OCI-LY1 (cell line): ENCODE measurements around the gene SERTAD2.

Source experiments
- H2AFZ ChIP-seq: fragments of 200-600 bp; sonication (generic), shearing (Covaris generic); 2 replicates; pipeline ENCODE4 v1.6.0; 2014; ENCODE audit warnings: antibody characterized with exemption, mild to moderate bottlenecking, low read length
- H3F3A ChIP-seq: fragments of 200-600 bp; sonication (generic), shearing (Covaris generic); 2 replicates; pipeline ENCODE4 v1.6.0; 2014; ENCODE audit warnings: mild to moderate bottlenecking, antibody characterized with exemption, low read length, moderate library complexity; ENCODE audit not compliant: insufficient read depth
- H3K27ac ChIP-seq: fragments of 200-600 bp; sonication (generic); 2 replicates; pipeline ENCODE4 v1.5.1; 2014; ENCODE audit warnings: low read length, mixed run types, mild to moderate bottlenecking, low read depth; ENCODE audit not compliant: poor library complexity, severe bottlenecking
- H3K27me3 ChIP-seq: fragments of 200-600 bp; sonication (generic); 2 replicates; pipeline ENCODE4 v1.6.0; 2014; ENCODE audit warnings: antibody characterized with exemption, mild to moderate bottlenecking, low read length, moderate library complexity; ENCODE audit not compliant: insufficient read depth
- H3K36me3 ChIP-seq: fragments of 200-600 bp; sonication (generic); 2 replicates; pipeline ENCODE4 v1.6.1; 2014; ENCODE audit warnings: mild to moderate bottlenecking, antibody characterized with exemption, low read length, moderate library complexity, mixed read lengths; ENCODE audit not compliant: insufficient read depth
- H3K4me1 ChIP-seq: fragments of 200-600 bp; sonication (generic); 2 replicates; pipeline ENCODE4 v1.5.1; 2014; ENCODE audit warnings: mild to moderate bottlenecking, low read length, moderate library complexity; ENCODE audit not compliant: insufficient read depth, severe bottlenecking
- H3K4me2 ChIP-seq: fragments of 200-600 bp; sonication (generic), shearing (Covaris generic); 2 replicates; pipeline ENCODE4 v1.6.1; 2014; ENCODE audit warnings: low read length
- H3K4me3 ChIP-seq: fragments of 200-600 bp; sonication (generic); 2 replicates; pipeline ENCODE4 v1.5.1; 2014; ENCODE audit warnings: low read length, low read depth, mild to moderate bottlenecking, mixed read lengths; ENCODE audit not compliant: poor library complexity, severe bottlenecking
- H3K79me2 ChIP-seq: fragments of 200-600 bp; shearing (Covaris generic); 2 replicates; pipeline ENCODE4 v1.6.1; 2016; ENCODE audit warnings: mixed run types, low read length, mixed read lengths; ENCODE audit not compliant: insufficient read depth
- H3K9ac ChIP-seq: fragments of 200-600 bp; sonication (generic), shearing (Covaris generic); 2 replicates; pipeline ENCODE4 v1.6.1; 2014; ENCODE audit warnings: mild to moderate bottlenecking, low read length, mixed read lengths
- H3K9me2 ChIP-seq: fragments of 200-600 bp; sonication (generic), shearing (Covaris generic); 2 replicates; pipeline ENCODE4 v1.6.1; 2014; ENCODE audit warnings: low read depth, mild to moderate bottlenecking, low read length, mixed read lengths
- H3K9me3 ChIP-seq: fragments of 200-600 bp; shearing (Covaris generic); 2 replicates; pipeline ENCODE4 v1.6.1; 2014; ENCODE audit warnings: low read length, mixed read lengths
- H4K20me1 ChIP-seq: fragments of 200-600 bp; sonication (generic), shearing (Covaris generic); 2 replicates; pipeline ENCODE4 v1.6.0; 2016; ENCODE audit warnings: mild to moderate bottlenecking, low read length; ENCODE audit not compliant: insufficient read depth
- CTCF ChIP-seq: fragments of 200-600 bp; sonication (generic), shearing (Covaris generic); IDR thresholded peaks from 2 replicates; pipeline ENCODE4 v1.5.1; 2017; ENCODE audit warnings: mild to moderate bottlenecking, antibody characterized with exemption, low read length, moderate library complexity, mixed read lengths
- EZH2 ChIP-seq: fragments of 200-600 bp; sonication (generic), shearing (Covaris generic); IDR thresholded peaks from 2 replicates; pipeline ENCODE4 v1.8.0; 2017; ENCODE audit warnings: borderline replicate concordance, mixed run types, mild to moderate bottlenecking, antibody characterized with exemption, low read length, moderate library complexity, mixed read lengths

SERTAD2 gene

GRCh38 chr2:64615844-64616536, 37.7 kb downstream of the SERTAD2 start:
- Histone ChIP-seq H3K4me3 (no peak overlapping the region), H3K9me3 (no peaks in the 10 kb centered on the region), H2AFZ (no peak overlapping the region), H3K9ac (no peak overlapping the region), H3K27me3 (no peaks in the 10 kb centered on the region), H3K36me3 (no peaks in the 10 kb centered on the region), H3K4me1 (no peaks in the 10 kb centered on the region), H3K27ac (no peak overlapping the region), H3K79me2 (no peaks in the 10 kb centered on the region), H3K4me2 (no peak overlapping the region), H4K20me1 (no peaks in the 10 kb centered on the region), H3F3A (no peaks in the 10 kb centered on the region), H3K9me2 (no peaks in the 10 kb centered on the region)
- TF ChIP-seq CTCF (no peak; the same call in 1 of the 2 replicates), EZH2 (no peak)

GRCh38 chr2:64615192-64615763, 38.4 kb downstream of the SERTAD2 start:
- H3K9me2 ChIP-seq = no peaks in the 10 kb centered on the region

GRCh38 chr2:64613276-64613675, 40.4 kb downstream of the SERTAD2 start:
- no peak for TF ChIP-seq EZH2
- TF ChIP-seq CTCF = no peak
- Histone ChIP-seq H3K4me3 (no peak overlapping the region), H3K9ac (no peak overlapping the region), H3K9me3 (no peaks in the 10 kb centered on the region), H3K27me3 (no peaks in the 10 kb centered on the region), H2AFZ (no peak overlapping the region), H4K20me1 (no peaks in the 10 kb centered on the region), H3K4me1 (peaks cover 15% of the 10 kb centered on the region), H3K4me2 (no peak overlapping the region), H3K27ac (no peak overlapping the region), H3F3A (no peaks in the 10 kb centered on the region), H3K36me3 (no peaks in the 10 kb centered on the region), H3K79me2 (no peaks in the 10 kb centered on the region), H3K9me2 (no peaks in the 10 kb centered on the region)

More at GRCh38 chr2:64615192-64615763, 38.4 kb downstream of the SERTAD2 start:
- no peaks in the 10 kb centered on the region for H3K79me2 ChIP-seq
- H3K9ac ChIP-seq = no peak overlapping the region
- no peak overlapping the region for H3K4me3 ChIP-seq
- H3K4me1 ChIP-seq = no peaks in the 10 kb centered on the region
- no peaks in the 10 kb centered on the region for H3K27me3 ChIP-seq
- no peaks in the 10 kb centered on the region for H3K9me3 ChIP-seq
- no peak overlapping the region for H3K27ac ChIP-seq
- no peaks in the 10 kb centered on the region for H3K36me3 ChIP-seq
- TF ChIP-seq CTCF (no peak), EZH2 (no peak)
- H2AFZ ChIP-seq = no peak overlapping the region
- no peak overlapping the region for H3K4me2 ChIP-seq
- no peaks in the 10 kb centered on the region for H4K20me1 ChIP-seq
- no peaks in the 10 kb centered on the region for H3F3A ChIP-seq
